Natural killer cell treated with Interleukin-12 subunit alpha and Interleukin-12 subunit beta and Interleukin-15 and Interleukin-18, amount 100 ng/mL, for 72 hours (primary cell): Measurements from ENCODE around the gene CTBP1. TPM values are rescaled to one million over a fixed set of nuclear protein-coding genes. Genes with fewer than 3 reads are reported as not detected.
A peak's percentile ranks its signal among the peaks of the same experiment; 100 is the strongest.

Source experiments
- ATAC-seq, 2 donors: fragments of 150-1000 bp; cut with Tn5 transposase in 1 of 2; sonication (Bioruptor Pico), chemical (Tn5 transposase) in 1 of 2; 2 replicates each; pipeline ENCODE4 v1.10.0; 2021
- DNase-seq: peaks from one replicate; pipeline ENCODE4 v3.0.0; 2022; ENCODE audit warnings: low spot score
- H3K27ac Mint-ChIP-seq, 2 donors: 1 replicate in 1 of 2; 2 replicates in 1 of 2; pipeline ENCODE4 v1.8.0; 2022; ENCODE audit warnings: mixed read lengths in 2 of 2, mild to moderate bottlenecking in 1 of 2, moderate library complexity in 1 of 2
- H3K27me3 Mint-ChIP-seq, 2 donors: 1 replicate in 1 of 2; 2 replicates in 1 of 2; pipeline ENCODE4 v1.8.0; 2022; ENCODE audit warnings: mixed read lengths in 2 of 2
- H3K36me3 Mint-ChIP-seq: one replicate; pipeline ENCODE4 v1.8.0; 2022; ENCODE audit warnings: mixed read lengths
- H3K4me1 Mint-ChIP-seq, 2 donors: 1 replicate in 1 of 2; 2 replicates in 1 of 2; pipeline ENCODE4 v1.8.0; 2022; ENCODE audit warnings: low read depth in 2 of 2, mixed read lengths in 2 of 2, mild to moderate bottlenecking in 1 of 2
- H3K4me3 Mint-ChIP-seq: one replicate; pipeline ENCODE4 v1.8.0; 2022; ENCODE audit warnings: mixed read lengths
- H3K9me3 Mint-ChIP-seq: 2 replicates; pipeline ENCODE4 v1.8.0; 2022; ENCODE audit warnings: mixed read lengths
- total RNA-seq, 2 donors: library from RNA; stranded (reverse); gene quantifications; one replicate each; pipeline ENCODE4 v1.2.3, GENCODE V29; 2022

Gene CTBP1
- total RNA-seq, 2 donors from 2014 or later, result 109 to 245 TPM

DNA sequence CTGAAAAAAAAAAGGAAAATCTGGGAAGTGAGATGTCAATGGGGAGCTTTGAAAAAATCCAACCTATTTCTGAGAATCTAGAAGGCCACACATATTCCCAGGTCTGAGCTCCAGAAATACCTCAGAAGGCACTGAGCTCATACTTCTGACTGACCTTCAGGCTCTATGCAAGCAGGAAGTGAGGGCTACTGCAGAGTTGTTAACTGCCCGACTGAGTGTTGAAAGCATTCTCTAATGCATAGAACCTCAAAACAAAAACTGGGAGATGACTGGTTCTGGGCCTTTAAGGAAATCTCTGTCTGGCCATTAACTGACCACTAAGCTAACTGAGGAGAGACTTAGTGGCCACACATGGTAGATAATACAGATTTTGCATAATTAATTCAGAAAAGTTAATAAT is 69.0 kb downstream of the CTBP1 start:
- Mint-ChIP-seq H3K4me1 (peaks cover 53 to 62% of the 10 kb centered on the region in 2 donors), H3K4me3 (no peak overlapping the region), H3K9me3 (peaks cover 14% of the 10 kb centered on the region), H3K36me3 (peaks cover 27% of the 10 kb centered on the region), H3K27me3 (peaks cover 0 to 6% of the 10 kb centered on the region in 2 donors), H3K27ac (no peak overlapping the region)
- ATAC-seq (no peak), DNase-seq (no peak)

DNA sequence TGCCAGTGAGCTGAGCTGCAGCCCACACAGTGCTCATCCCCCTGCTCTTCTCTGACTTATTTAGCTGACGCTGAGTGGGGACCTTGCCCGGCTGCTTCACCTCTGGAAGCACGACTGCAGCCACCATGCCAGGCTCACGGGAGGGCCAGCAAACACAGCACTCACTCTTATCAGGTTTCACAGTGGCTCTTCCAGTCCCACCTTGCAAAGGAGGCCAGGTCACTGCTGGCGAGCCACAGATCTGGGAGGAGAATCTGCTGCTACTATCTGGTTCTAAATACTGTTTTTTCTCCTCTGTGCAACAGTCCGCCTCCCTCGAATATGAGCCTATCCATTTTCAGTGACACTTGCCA is 69.9 kb downstream of the CTBP1 start:
- peaks cover 0 to 6% of the 10 kb centered on the region in 2 donors for H3K27me3 Mint-ChIP-seq
- DNase-seq, result no peak
- H3K27ac Mint-ChIP-seq, result no peak overlapping the region
- no peak overlapping the region for H3K4me3 Mint-ChIP-seq
- H3K4me1 Mint-ChIP-seq, result peaks cover 50 to 56% of the 10 kb centered on the region in 2 donors
- H3K9me3 Mint-ChIP-seq, result peaks cover 14% of the 10 kb centered on the region
- ATAC-seq, result no peak
- H3K36me3 Mint-ChIP-seq, result peaks cover 27% of the 10 kb centered on the region

DNA sequence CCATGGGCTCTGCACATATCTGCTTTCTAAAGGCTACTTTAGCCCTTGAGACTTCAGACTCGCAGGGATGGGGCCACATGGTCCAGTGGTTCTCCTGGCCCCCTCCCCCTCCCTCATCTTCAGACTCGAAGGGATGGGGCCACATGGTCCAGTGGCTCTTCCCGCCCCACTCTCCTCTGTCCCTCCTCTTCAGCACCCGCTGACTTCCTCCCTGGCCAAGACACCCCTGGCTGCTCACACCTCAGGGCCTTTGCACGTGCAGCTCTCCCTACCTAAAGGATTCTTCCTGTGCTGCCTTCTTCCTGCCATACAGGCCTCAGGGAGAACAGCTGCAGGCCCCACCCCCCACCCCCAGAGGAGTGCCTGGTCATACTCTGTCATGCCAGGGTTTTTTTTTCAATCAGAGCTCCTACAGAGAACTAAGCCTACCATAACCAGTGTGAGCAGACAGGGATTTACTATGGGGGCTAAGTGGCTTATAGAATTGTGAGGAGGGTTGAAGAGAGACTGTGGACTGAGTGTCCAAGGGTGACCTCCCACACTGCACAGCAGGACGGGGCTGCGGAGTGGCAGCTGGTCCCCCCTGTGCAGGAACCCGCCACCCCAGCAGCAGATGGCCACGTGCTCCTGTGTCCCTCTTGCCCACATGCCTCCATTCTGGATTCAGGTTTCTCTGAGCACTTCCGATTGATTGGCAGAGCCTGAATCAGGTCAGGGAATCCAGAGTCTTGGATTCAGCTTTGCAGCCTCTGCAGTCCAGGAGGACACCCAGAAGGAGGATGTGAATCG is 70.4 kb downstream of the CTBP1 start:
- H3K27me3 Mint-ChIP-seq, result peaks cover 0 to 6% of the 10 kb centered on the region in 2 donors
- ATAC-seq (no peak), DNase-seq (no peak)
- peaks cover 51% of the 10 kb centered on the region in 2 donors for H3K4me1 Mint-ChIP-seq
- H3K27ac Mint-ChIP-seq, result no peak overlapping the region
- H3K9me3 Mint-ChIP-seq, result peaks cover 14% of the 10 kb centered on the region
- peaks cover 27% of the 10 kb centered on the region for H3K36me3 Mint-ChIP-seq
- H3K4me3 Mint-ChIP-seq, result peak overlapping the region; percentile 33

DNA sequence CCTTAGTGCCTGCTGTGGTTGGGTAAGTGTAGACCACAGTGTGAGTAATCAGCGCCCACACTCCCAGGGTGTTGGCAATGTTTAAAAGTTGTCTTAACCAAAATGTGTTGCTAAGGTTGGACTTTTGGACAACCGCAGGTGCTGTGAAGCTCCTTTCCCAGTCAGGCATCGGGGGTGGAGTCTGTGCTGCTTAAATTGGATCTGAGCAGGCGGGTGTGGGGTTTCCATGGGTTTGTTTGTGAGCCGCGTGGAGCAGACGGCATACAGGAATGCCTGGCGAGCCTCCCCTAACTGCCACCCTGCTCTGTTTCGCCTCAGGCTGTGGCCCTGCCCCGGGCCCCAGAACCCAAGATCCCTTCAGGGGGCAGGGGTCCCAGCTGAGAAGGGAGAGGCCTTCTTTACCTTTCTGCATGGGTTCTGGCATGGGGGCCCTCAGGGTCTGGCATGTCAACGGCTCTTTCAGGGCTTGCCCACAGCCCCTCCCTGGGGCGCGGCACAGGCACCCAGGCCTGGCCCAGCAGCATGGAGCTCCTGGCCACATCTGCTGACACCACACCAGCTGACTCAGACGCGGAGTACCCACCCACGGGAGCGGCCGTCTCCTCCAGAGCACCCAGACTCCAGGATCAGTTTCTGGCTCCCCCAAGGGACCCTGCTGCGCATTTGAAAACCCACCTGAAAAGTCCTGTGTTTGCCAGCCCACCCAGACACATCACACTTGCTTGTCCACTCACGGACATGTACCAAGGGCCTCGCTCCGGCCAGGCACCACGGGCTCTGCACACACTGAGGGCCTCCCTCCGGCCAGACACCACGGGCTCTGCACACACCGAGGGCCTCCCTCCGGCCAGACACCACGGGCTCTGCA is 71.4 kb downstream of the CTBP1 start:
- Mint-ChIP-seq H3K27ac (peak overlapping the region in 1 of 2 donors; percentile 1), H3K4me3 (peak overlapping the region; percentile 58), H3K4me1 (peaks cover 41 to 49% of the 10 kb centered on the region in 2 donors), H3K36me3 (peaks cover 23% of the 10 kb centered on the region), H3K27me3 (peaks cover 0 to 6% of the 10 kb centered on the region in 2 donors), H3K9me3 (peaks cover 13% of the 10 kb centered on the region)
- DNase-seq (peak; percentile 87), ATAC-seq (peak; percentile 91 to 93)

DNA sequence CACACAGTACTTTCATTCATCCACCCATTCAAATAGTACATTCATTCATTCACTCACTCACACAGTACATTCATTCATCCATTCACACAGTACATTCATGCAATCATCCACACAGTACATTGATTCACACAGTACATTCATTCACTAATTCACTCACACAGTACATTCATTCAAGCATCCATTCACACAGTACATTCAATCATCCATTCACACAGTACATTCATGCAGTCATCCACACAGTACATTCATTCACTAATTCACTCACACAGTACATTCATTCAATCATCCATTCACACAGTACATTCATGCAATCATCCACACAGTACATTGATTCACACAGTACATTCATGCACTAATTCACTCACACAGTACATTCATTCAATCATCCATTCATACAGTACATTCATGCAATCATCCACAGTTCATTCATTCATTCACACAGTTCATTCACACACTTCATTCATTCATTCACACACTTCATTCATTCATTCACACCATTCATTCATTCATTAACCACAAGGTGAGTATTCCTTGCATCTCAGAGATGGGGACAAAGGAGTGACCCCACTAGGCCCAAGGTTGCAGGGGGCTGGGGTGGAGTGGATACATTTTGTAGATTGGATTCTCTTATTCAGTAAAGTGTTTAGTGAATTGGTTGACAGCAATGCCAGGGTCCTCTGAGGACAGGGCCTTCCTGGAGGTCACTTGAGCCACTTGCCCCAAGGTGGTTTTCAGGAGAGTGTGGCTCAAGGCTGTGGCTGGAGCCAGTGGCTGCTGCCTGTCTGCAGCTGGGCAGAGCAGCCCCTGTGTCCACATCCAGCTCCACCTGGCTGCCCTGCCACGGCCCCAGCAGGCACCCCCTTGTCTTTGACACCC is 72.3 kb downstream of the CTBP1 start:
- H3K4me1 Mint-ChIP-seq, result peaks cover 36 to 42% of the 10 kb centered on the region in 2 donors
- H3K27ac Mint-ChIP-seq, result peak overlapping the region in 1 of 2 donors; percentile 1
- DNase-seq (no peak), ATAC-seq (no peak)
- H3K36me3 Mint-ChIP-seq, result peaks cover 18% of the 10 kb centered on the region
- peaks cover 0 to 4% of the 10 kb centered on the region in 2 donors for H3K27me3 Mint-ChIP-seq
- H3K9me3 Mint-ChIP-seq, result peaks cover 9% of the 10 kb centered on the region
- H3K4me3 Mint-ChIP-seq, result peak overlapping the region; percentile 58

DNA sequence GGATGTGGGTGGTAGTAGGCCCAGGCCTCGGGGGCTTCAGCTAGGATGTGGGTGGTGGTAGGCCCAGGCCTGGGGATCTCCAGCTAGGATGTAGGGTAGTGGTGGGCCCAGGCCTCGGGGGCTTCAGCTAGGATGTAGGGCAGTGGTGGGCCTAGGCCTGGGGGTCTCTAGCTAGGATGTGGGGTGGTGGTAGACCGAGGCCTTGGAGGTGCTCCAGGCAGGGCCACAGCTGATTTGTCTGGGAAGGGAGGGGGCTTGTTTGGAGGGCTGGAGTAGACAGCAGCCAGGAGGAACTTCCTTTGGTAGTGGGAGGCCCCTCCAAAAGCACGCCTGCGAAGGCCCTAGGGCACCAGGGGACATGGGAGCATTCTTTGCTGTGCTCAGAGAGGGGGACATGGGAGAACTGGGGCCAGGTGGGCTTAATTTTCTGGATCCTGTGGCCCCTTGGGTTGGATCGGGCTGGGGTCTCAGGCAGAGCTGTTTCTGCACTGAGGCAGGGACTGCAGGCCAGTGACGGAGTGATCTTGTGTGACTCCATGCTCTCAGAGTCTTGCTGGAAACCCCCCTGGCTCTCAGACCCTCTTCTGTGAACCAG is 73.2 kb downstream of the CTBP1 start:
- no peak for ATAC-seq
- H3K27ac Mint-ChIP-seq, result no peak overlapping the region
- no peak for DNase-seq
- H3K36me3 Mint-ChIP-seq, result peaks cover 11% of the 10 kb centered on the region
- peaks cover 28 to 40% of the 10 kb centered on the region in 2 donors for H3K4me1 Mint-ChIP-seq
- H3K27me3 Mint-ChIP-seq, result peaks cover 0 to 4% of the 10 kb centered on the region in 2 donors
- H3K4me3 Mint-ChIP-seq, result no peak overlapping the region
- peaks cover 3% of the 10 kb centered on the region for H3K9me3 Mint-ChIP-seq

DNA sequence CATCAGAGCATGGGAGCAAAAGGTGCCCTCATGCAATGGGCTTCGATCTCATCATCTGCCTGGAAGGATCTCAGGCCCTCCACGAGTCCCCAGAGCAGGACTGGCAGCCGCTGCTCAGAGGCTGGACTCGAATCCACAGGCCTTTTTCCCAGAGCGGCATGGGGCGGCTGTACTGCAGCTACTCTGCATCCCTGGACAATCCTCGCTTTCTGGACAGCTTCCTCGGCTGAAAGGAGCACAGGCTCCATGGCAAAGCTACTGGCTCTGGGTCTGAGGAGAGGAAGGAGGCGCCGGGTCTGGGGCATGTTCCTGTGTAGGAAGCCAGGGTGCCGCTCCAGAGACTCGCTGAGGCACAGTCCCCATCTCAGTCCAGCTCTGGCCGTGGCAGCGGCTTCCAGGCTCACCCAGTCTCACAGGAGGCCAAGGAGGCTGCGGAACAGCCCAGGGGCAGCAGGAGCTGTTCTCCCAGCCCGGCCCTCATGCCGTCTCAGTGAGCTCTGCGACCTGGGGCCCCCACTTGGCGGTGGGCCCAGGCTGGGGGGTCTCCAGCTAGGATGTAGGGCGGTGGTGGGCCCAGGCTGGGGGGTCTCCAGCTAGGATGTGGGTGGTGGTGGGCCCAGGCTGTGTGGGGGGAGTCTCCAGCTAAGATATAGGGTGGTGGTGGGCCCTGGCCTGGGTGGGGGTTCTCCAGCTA is 73.8 kb downstream of the CTBP1 start:
- Mint-ChIP-seq H3K36me3 (peaks cover 4% of the 10 kb centered on the region), H3K27ac (no peak overlapping the region), H3K4me3 (no peak overlapping the region)

DNA sequence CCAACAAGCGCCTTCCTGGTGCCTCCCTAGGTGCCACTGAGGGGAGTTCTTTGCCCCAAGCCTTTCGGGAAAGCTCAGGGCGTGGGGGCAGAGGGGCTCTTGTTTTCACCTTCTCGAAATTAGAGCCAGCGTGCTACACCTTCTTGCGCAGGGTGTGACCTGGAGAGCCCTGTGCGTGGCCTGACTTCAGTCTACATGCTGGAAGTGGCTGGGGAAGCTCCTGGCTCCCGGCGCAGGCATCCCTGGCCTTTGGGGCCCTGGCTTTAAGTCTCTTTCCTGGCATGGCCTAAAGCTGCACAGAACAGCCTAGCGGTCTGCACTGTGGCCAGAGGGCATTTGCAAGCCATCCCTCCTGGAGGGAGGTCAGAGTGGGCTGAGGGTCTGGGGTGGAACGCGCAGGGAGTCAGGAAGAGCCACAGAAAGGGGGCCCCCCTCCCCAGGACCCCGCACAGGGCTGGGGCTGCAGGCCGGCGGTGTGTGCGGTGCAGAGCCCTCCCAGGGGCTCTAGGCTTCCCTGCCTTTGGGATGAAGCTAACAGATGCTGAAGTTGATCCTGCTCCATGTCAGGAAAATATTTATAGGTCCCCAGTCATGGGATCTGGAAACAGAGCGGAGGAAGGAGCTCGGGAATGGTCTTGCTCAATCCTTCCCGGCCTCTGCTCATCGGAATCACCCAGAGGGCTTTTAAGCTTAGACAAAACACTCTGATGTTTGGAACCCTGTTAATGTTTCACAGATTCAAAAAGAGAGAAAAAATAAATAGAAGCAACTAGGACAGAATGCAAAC is 75.8 kb downstream of the CTBP1 start:
- H3K9me3 Mint-ChIP-seq, result no peaks in the 10 kb centered on the region
- DNase-seq (no peak), ATAC-seq (no peak)
- H3K27ac Mint-ChIP-seq, result no peak overlapping the region
- H3K4me1 Mint-ChIP-seq, result peaks cover 26 to 37% of the 10 kb centered on the region in 2 donors
- H3K27me3 Mint-ChIP-seq, result peaks cover 0 to 4% of the 10 kb centered on the region in 2 donors
- H3K4me3 Mint-ChIP-seq, result no peak overlapping the region
- H3K36me3 Mint-ChIP-seq, result no peaks in the 10 kb centered on the region

More for the DNA sequence above, 73.8 kb downstream of the CTBP1 start:
- H3K9me3 Mint-ChIP-seq, result no peaks in the 10 kb centered on the region
- H3K27me3 Mint-ChIP-seq, result peaks cover 0 to 4% of the 10 kb centered on the region in 2 donors
- DNase-seq (no peak), ATAC-seq (no peak)
- peaks cover 24 to 40% of the 10 kb centered on the region in 2 donors for H3K4me1 Mint-ChIP-seq

DNA sequence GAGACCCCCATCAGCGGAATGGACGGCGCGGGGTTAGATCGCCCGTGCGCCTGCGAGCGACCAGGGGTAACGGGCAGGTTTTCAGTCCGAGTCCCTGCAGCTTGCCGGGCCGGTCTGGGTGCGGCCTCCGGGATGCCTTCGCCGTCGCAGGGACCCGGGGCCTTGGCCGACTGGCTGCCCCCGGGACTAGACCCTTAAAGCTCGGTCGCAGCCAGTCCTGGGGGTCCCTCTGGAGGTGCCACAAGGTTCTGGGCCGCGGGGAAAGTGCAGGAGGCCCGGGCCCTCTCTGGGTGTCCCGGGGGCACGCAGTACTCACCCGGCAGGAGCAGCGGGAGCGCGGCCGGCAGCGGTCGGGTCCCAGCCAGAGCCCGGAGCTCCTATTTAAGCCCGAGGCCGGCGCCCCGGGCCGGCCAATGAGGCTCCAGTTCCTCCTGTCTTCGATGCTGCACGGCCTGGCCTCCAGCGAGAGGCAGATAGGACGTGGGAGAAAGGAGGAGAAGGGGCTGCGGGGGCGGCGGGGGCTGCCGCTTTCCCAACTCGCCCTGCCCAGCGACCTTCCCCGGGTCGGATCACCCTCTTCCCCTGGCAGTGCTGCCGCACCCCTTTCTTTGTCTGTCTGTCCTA is 76.6 kb downstream of the CTBP1 start, which contains the start of gene SPON2:
Gene SPON2 (minus strand): TSS at position 356 of the 624 bp plus-strand sequence.
- no peak for ATAC-seq
- H3K27me3 Mint-ChIP-seq, result peaks cover 0 to 4% of the 10 kb centered on the region in 2 donors
- peak within 1 kb of the TSS; percentile 80 for H3K4me3 Mint-ChIP-seq
- H3K4me1 Mint-ChIP-seq, result peaks cover 29 to 38% of the 10 kb centered on the region in 2 donors
- H3K36me3 Mint-ChIP-seq, result no peaks in the 10 kb centered on the region
- H3K9me3 Mint-ChIP-seq, result no peaks in the 10 kb centered on the region
- DNase-seq, result no peak
- H3K27ac Mint-ChIP-seq, result no peak within 1 kb of the TSS

DNA sequence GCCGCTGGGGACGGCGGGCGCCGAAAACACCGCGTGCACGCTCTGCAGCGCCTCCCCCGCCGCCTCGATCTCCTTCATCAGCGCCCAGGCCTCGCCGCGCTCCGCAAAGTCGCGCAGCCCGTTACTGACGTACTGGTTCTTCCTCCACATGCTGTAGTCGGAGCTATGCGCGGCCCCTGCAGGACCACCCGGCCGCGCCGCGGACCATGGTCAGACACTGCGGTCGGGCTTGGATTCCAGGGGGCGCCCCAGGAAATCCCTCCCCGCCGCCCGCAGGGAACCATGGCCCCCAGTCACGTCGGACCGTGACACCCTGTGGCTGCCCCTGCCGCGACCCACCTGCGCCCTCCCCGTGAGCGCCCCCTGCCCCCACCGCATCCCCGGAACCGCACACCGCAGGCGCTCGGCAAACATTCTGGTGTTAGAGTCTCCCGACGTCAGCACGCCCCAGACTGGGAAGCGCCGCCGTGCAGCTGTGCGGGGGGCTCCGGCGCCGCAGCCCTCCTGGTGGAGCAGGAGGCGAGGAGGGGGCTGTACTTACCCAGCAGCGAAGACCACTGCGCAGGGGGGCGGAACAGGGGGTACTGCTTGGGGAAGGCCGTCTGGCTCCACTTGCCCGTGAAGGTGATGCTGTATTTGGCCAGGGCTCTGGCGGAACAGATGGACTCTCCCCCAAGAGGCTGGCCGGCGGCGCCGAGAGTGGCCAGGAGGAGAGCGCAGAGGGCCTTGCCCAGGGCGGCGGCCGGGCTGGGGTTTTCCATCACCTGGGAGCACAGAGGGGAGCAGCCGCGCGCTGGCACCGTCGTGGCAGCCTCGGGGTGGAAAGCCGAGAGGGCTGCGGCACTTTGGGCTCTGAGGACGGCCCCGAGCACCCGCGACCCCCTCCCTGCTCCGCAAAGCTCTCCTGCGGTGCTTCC is 77.4 kb downstream of the CTBP1 start:
- no peak overlapping the region for H3K27ac Mint-ChIP-seq
- peaks cover 0 to 3% of the 10 kb centered on the region in 2 donors for H3K27me3 Mint-ChIP-seq
- H3K4me3 Mint-ChIP-seq, result peak overlapping the region; percentile 80
- H3K36me3 Mint-ChIP-seq, result no peaks in the 10 kb centered on the region
- ATAC-seq, result peak in 1 of 2 donors; percentile 40
- H3K9me3 Mint-ChIP-seq, result no peaks in the 10 kb centered on the region
- no peak for DNase-seq
- peaks cover 29 to 38% of the 10 kb centered on the region in 2 donors for H3K4me1 Mint-ChIP-seq

DNA sequence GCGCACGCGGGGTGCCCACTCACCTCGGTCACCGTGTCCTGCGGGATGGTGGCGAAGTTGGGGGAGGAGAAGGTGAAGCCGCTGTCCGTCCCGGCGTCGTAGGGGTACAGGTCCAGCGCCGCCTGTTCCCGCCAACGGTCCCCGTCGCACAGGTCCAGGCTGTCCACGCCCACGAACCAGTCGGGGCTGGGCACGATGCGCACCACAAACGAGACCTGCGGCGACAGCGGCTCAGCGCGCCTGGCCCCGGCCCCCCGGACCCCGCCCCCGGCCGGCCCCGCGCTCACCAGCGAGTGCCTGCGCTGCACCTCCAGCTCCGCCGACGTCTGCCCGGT is 78.0 kb downstream of the CTBP1 start:
- no peaks in the 10 kb centered on the region for H3K36me3 Mint-ChIP-seq
- no peaks in the 10 kb centered on the region for H3K9me3 Mint-ChIP-seq
- no peak for ATAC-seq
- H3K27ac Mint-ChIP-seq, result no peak overlapping the region
- peaks cover 24 to 35% of the 10 kb centered on the region in 2 donors for H3K4me1 Mint-ChIP-seq
- no peak for DNase-seq
- peak overlapping the region; percentile 80 for H3K4me3 Mint-ChIP-seq
- H3K27me3 Mint-ChIP-seq, result no peaks in the 10 kb centered on the region
